GM12878 (cell line): ENCODE measurements around the gene KCNC1.

ENCODE experiments used
- EZH2 ChIP-seq: IDR thresholded peaks from 2 replicates; pipeline ENCODE4 v1.6.1; 2012; ENCODE audit warnings: low read depth, mild to moderate bottlenecking, control low read depth, inconsistent platforms, low read length, borderline replicate concordance; ENCODE audit not compliant: control insufficient read depth
- MAX ChIP-seq: IDR thresholded peaks from 2 replicates; pipeline ENCODE4 v1.6.1; 2012; ENCODE audit warnings: low read depth, low read length, improper control_type of control experiment
- RCOR1 ChIP-seq: conservative IDR thresholded peaks from 2 replicates; pipeline ENCODE4 v1.6.1; 2012; ENCODE audit warnings: low read depth, low read length, improper control_type of control experiment
- SMC3 ChIP-seq: IDR thresholded peaks from 2 replicates; pipeline ENCODE4 v1.6.1; 2011; ENCODE audit warnings: low read length, improper control_type of control experiment, borderline replicate concordance
- SREBF2 ChIP-seq: IDR thresholded peaks from 2 replicates; pipeline ENCODE4 v1.6.1; 2012; ENCODE audit warnings: mild to moderate bottlenecking, low read length
- YY1 ChIP-seq: IDR thresholded peaks from 2 replicates; pipeline ENCODE4 v1.6.1; 2011; ENCODE audit warnings: low read depth, mild to moderate bottlenecking, low read length
- ZNF207 ChIP-seq: fragments of 450-650 bp; IDR thresholded peaks from 2 replicates; pipeline ENCODE4 v1.6.1; 2014; ENCODE audit warnings: antibody characterized with exemption, mild to moderate bottlenecking, borderline replicate concordance
- ZNF622 ChIP-seq: fragments of 450-650 bp; IDR thresholded peaks from 2 replicates; pipeline ENCODE4 v1.6.1; 2017; ENCODE audit warnings: mild to moderate bottlenecking, inconsistent platforms
- TF ChIP-seq, protein P1 (sequence below), 3 experiments: IDR thresholded peaks in 2 of 3; conservative IDR thresholded peaks in 1 of 3; 2 replicates each; pipeline ENCODE4 v1.5.1; 2011; ENCODE audit warnings: low read depth in 3 of 3, low read length in 3 of 3, mild to moderate bottlenecking in 3 of 3, control low read depth in 2 of 3, moderate library complexity in 2 of 3, inconsistent platforms in 1 of 3, mixed read lengths in 1 of 3; ENCODE audit not compliant: control insufficient read depth in 2 of 3, insufficient read depth in 1 of 3; ENCODE audit errors: extremely low read depth in 1 of 3

DNA sequence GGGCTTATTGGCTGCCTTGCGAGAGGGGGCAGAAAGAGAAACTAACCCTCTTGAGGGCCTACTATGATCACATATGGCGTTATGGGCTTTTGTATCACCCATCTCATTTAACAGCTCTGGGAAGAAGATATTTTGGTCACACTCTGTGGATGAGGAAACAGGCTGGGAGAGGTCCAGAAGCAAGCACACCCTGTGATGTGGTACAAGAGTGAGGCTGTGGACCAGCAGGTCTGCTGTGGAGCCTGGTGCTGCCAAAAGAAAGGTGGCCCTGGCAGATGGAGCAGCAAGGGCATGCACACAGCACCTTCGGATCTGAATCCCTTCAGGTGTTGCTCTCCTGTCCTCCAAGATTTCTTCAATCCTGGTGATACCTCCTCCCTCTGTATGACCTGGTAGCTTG, 64.1 kb downstream of the KCNC1 start:
- TF ChIP-seq RCOR1 = no peak
- TF ChIP-seq, protein P1, sequence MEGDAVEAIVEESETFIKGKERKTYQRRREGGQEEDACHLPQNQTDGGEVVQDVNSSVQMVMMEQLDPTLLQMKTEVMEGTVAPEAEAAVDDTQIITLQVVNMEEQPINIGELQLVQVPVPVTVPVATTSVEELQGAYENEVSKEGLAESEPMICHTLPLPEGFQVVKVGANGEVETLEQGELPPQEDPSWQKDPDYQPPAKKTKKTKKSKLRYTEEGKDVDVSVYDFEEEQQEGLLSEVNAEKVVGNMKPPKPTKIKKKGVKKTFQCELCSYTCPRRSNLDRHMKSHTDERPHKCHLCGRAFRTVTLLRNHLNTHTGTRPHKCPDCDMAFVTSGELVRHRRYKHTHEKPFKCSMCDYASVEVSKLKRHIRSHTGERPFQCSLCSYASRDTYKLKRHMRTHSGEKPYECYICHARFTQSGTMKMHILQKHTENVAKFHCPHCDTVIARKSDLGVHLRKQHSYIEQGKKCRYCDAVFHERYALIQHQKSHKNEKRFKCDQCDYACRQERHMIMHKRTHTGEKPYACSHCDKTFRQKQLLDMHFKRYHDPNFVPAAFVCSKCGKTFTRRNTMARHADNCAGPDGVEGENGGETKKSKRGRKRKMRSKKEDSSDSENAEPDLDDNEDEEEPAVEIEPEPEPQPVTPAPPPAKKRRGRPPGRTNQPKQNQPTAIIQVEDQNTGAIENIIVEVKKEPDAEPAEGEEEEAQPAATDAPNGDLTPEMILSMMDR (IDR thresholded peaks at IDR 0.05 in 2 of 3, conservative IDR thresholded peaks at IDR 0.05 in 1 of 3; ENCODE audit: control insufficient read depth in 2 of 3, extremely low read depth in 1 of 3, insufficient read depth in 1 of 3, low read depth in 3 of 3, low read length in 3 of 3) = no peak
- TF ChIP-seq YY1 = no peak
- TF ChIP-seq EZH2 = no peak
- no peak for TF ChIP-seq SREBF2
- TF ChIP-seq SMC3 = no peak
- no peak for TF ChIP-seq ZNF207
- TF ChIP-seq ZNF622 = no peak
- no peak for TF ChIP-seq MAX
